ENCODE measurements around the gene OBSCN. TPM values are rescaled to one million over a fixed set of nuclear protein-coding genes. Genes with fewer than 3 reads are reported as not detected.
A peak's percentile ranks its signal among the peaks of the same experiment; 100 is the strongest.

The OBSCN gene
- total RNA-seq, 1 experiment from 2014 or later: 33.3 TPM

GRCh38 chr1:228263636-228264035, 55.8 kb downstream of the OBSCN start:
- Histone ChIP-seq H2AK5ac (ENCODE audit: insufficient read length, low read length) (no peak overlapping the region), H3K56ac (ENCODE audit: insufficient read length, low read depth, low read length) (no peak overlapping the region), H4K20me1 (ENCODE audit: control insufficient read depth, insufficient read depth, insufficient read length) (no peaks in the 10 kb centered on the region), H4K8ac (replicated peaks; ENCODE audit: insufficient read length, low read depth, low read length) (no peak overlapping the region), H3K18ac (ENCODE audit: insufficient read length, low read depth, low read length) (no peak overlapping the region), H3K79me2 (ENCODE audit: insufficient read depth, low read length) (no peaks in the 10 kb centered on the region), H4K91ac (ENCODE audit: insufficient read length, low read depth, low read length) (no peak overlapping the region), H3K79me1 (ENCODE audit: insufficient read depth, low read depth, low read length, poor library complexity, severe bottlenecking) (no peaks in the 10 kb centered on the region), H2AFZ (ENCODE audit: low read length) (no peak overlapping the region), H2BK20ac (ENCODE audit: low read depth, low read length, poor library complexity, severe bottlenecking) (no peak overlapping the region), H2BK120ac (ENCODE audit: low read depth, low read length, poor library complexity, severe bottlenecking) (no peak overlapping the region), H3K27ac (ENCODE audit: insufficient read length, low read depth, low read length) (no peak overlapping the region), H3K4ac (ENCODE audit: low read depth, low read length) (no peak overlapping the region), H4K5ac (ENCODE audit: insufficient read length, low read depth, low read length) (no peak overlapping the region), H3K14ac (ENCODE audit: insufficient read depth, low read length) (0 out of 2 replicates have a peak overlapping the region, but pooled peaks have one; percentile 24), H3K9ac (ENCODE audit: extremely low read depth, insufficient read length, low read length) (no peak overlapping the region), H3K9me3 (ENCODE audit: control insufficient read depth, low read depth, low read length) (no peaks in the 10 kb centered on the region), H3K23ac (ENCODE audit: insufficient read length, low read depth, low read length) (no peak overlapping the region), H3T11ph (ENCODE audit: low read length) (no peak overlapping the region), H3K27me3 (ENCODE audit: insufficient read depth, low read length) (no peaks in the 10 kb centered on the region), H3K4me2 (ENCODE audit: insufficient read depth, insufficient read length, low read length) (no peak overlapping the region), H2BK12ac (ENCODE audit: insufficient read length, low read depth, low read length) (no peak overlapping the region), H2BK5ac (ENCODE audit: insufficient read length, low read length) (no peak overlapping the region), H3K23me2 (ENCODE audit: insufficient read length, low read depth, low read length, poor library complexity, severe bottlenecking) (no peaks in the 10 kb centered on the region), H3K4me1 (ENCODE audit: insufficient read depth, low read length) (no peaks in the 10 kb centered on the region), H2BK15ac (ENCODE audit: low read depth, low read length) (no peak overlapping the region)
- Mint-ChIP-seq H3K4me3 (no peak overlapping the region), H3K9me3 (peaks cover 3 to 5% of the 10 kb centered on the region in 2 experiments; a peak in 2 of 5 replicates), H3K27me3 (ENCODE audit: low read depth) (no peaks in the 10 kb centered on the region), H3K36me3 (ENCODE audit: insufficient read depth in 1 of 3, low read depth in 3 of 3) (peaks cover 7 to 14% (median 10%) of the 10 kb centered on the region in 3 experiments), H3K4me1 (peaks cover 0 to 18% of the 10 kb centered on the region in 2 experiments; a peak in 3 of 4 replicates), H3K27ac (peak overlapping the region in 1 of 3 experiments; percentile 36; a peak in 1 of 7 replicates)
- WGBS (ENCODE audit: extremely low coverage, insufficient read length, low lambda C conversion rate): no CpG with 5 or more reads among the region's 10 CpGs
- no peak for TF ChIP-seq CTCF (conservative IDR thresholded peaks at IDR 0.05)
- DNase-seq: peak; percentile 28

Data from H9 (cell line).